Tibial artery (tissue), 4 donors: ENCODE results near the gene COL4A4.

Source experiments
- DNase-seq, 2 donors: peaks; one replicate each; pipeline ENCODE4 v3.0.0-alpha.2; 2019
- H3K27ac ChIP-seq, 2 donors: fragments of 200-600 bp; sonication (generic) in 1 of 2; 1 replicate in 1 of 2; 2 replicates in 1 of 2; pipeline ENCODE4 v1.5.1; 2018 to 2019; ENCODE audit warnings: mild to moderate bottlenecking in 1 of 2
- H3K27me3 ChIP-seq, 2 donors: fragments of 200-600 bp; sonication (generic) in 1 of 2; one replicate each; pipeline versions ENCODE4 v1.5.1 to v1.6.0; 2016 to 2019
- H3K36me3 ChIP-seq, 3 donors: fragments of 200-600 bp; sonication (generic) in 2 of 3; one replicate each; pipeline ENCODE4 v1.5.1; 2016 to 2019; ENCODE audit warnings: mild to moderate bottlenecking in 2 of 3
- H3K4me1 ChIP-seq, 4 donors: fragments of 200-600 bp; sonication (generic) in 2 of 4; 1 replicate in 3 of 4; 2 replicates in 1 of 4; pipeline ENCODE4 v1.5.1; 2016 to 2019
- H3K4me3 ChIP-seq, 2 donors: fragments of 200-600 bp; sonication (generic) in 1 of 2; 1 replicate in 1 of 2; 2 replicates in 1 of 2; pipeline ENCODE4 v1.5.1; 2018 to 2019; ENCODE audit warnings: mild to moderate bottlenecking in 2 of 2
- H3K9me3 ChIP-seq, 3 donors: fragments of 200-600 bp; sonication (generic) in 1 of 3; one replicate each; pipeline ENCODE4 v1.5.1; 2016 to 2019
- intact Hi-C: fragments of 100-400 bp; cut with DNase I; formaldehyde crosslinking; loops from one replicate; pipeline ENCODE4 v1.15.0; 2023; ENCODE audit warnings: low total_unique reads
- TF ChIP-seq, protein P1 (sequence below), 2 experiments: fragments of 200-600 bp in 1 of 2; fragments of 450-650 bp in 1 of 2; IDR thresholded peaks; one replicate each; pipeline ENCODE4 v1.5.1; 2017 to 2019; ENCODE audit warnings: antibody characterized with exemption in 2 of 2, mild to moderate bottlenecking in 1 of 2, moderate library complexity in 1 of 2

COL4A4 gene

DNA sequence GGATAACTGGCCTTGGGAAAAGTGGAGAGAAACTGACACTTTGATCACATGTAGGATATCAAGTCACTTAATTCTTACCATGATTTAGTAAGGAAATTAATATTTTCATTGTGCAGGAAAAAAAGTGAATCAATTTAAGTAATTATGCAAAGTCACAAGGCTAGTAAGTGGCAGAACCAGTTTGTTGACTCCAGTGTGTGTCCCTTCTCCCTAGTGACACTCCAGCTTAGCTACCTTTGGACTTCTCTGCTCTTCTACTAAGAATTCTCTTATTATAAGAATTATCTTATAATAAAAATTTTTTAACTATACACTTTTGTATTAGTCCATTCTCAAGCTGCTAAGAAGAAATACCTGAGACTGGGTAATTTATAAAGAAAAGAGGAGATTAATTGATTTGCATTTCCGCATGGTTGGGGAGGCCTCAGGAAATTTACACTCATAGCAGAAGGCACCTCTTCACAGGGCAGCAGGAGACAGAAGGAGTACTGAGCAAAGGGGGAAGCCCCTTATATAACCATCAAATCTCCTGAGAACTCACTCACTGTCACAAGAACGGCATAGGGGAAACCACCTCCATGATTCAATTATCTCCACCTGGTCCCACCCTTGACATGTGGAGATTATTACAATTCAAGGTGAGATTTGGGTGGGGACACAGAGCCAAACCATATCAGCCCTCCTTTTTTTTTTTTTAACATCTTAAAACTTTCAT lies 13.6 kb downstream of the COL4A4 start:
- Histone ChIP-seq H3K27me3 (no peaks in the 10 kb centered on the region), H3K36me3 (no peaks in the 10 kb centered on the region), H3K9me3 (no peaks in the 10 kb centered on the region), H3K4me1 (no peaks in the 10 kb centered on the region), H3K27ac (no peak overlapping the region), H3K4me3 (no peak overlapping the region)
- no peak for DNase-seq
- TF ChIP-seq, protein P1, sequence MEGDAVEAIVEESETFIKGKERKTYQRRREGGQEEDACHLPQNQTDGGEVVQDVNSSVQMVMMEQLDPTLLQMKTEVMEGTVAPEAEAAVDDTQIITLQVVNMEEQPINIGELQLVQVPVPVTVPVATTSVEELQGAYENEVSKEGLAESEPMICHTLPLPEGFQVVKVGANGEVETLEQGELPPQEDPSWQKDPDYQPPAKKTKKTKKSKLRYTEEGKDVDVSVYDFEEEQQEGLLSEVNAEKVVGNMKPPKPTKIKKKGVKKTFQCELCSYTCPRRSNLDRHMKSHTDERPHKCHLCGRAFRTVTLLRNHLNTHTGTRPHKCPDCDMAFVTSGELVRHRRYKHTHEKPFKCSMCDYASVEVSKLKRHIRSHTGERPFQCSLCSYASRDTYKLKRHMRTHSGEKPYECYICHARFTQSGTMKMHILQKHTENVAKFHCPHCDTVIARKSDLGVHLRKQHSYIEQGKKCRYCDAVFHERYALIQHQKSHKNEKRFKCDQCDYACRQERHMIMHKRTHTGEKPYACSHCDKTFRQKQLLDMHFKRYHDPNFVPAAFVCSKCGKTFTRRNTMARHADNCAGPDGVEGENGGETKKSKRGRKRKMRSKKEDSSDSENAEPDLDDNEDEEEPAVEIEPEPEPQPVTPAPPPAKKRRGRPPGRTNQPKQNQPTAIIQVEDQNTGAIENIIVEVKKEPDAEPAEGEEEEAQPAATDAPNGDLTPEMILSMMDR (IDR thresholded peaks at IDR 0.05) = no peak
- intact Hi-C loops = no loop called here

DNA sequence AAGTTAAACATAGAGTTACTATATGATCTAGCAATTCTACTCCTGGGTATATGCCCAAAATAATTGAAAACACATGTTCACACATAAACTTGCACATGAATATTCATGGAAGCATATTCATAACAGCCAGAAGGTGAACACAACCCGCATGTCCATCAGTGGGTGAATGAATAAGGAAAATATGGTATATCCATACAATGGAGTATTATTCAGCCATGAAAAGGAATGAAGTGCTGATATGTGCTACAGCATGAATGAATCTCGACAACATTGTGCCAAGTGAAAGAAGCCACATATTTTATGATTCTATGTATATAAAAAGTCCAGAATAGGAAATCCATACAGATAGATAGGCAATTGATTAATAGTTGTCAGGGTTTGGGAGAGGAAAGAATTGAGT lies 15.9 kb downstream of the COL4A4 start:
- no peak overlapping the region for H3K27ac ChIP-seq
- H3K27me3 ChIP-seq = no peaks in the 10 kb centered on the region
- TF ChIP-seq, protein P1 (IDR thresholded peaks at IDR 0.05) = no peak
- intact Hi-C loops = no loop called here
- no peaks in the 10 kb centered on the region for H3K9me3 ChIP-seq
- H3K4me3 ChIP-seq = no peak overlapping the region
- H3K36me3 ChIP-seq = no peaks in the 10 kb centered on the region
- DNase-seq = no peak
- no peaks in the 10 kb centered on the region for H3K4me1 ChIP-seq

DNA sequence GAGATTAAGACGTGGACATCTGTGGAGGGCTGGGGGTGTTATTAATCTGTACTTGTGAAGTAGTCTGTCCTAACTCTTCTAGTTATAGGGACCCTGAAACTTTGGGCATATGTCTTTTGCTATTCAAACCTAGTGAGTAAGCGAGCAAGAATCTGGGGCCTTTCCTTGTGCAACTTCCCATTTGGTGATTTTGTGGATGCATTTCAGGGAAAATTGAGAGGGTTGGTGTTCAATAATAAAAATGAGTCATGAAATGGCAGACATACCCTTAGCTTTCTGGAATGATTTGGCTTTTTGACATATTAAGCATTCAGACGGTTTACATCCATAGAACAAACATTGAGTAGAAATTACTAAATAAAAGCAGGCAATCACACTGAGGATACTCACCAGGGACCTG lies 17.0 kb downstream of the COL4A4 start:
- no peak for DNase-seq
- Histone ChIP-seq H3K27ac (no peak overlapping the region), H3K4me1 (no peaks in the 10 kb centered on the region), H3K9me3 (no peaks in the 10 kb centered on the region), H3K27me3 (no peaks in the 10 kb centered on the region), H3K36me3 (no peaks in the 10 kb centered on the region), H3K4me3 (no peak overlapping the region)
- TF ChIP-seq, protein P1 (IDR thresholded peaks at IDR 0.05) = no peak
- intact Hi-C loops = no loop called here

DNA sequence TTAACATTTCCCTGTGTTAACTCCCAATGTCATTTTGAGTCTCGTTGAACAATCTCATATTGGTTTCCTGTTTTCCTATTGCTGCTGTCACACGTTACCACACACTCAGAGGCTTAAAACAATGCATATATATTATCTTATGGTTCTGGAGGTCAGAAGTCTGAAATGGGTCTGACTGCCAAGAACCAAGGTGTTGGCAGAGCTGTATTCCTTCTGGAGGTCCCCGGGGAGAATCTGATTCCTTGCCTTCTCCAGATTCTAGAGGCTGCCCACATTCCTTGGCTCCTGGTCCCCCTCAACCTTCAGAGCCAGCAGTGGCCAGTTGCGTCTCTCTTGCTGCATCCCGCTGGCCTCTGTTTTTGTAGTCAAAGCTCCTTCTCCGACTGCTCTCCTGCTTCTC lies 17.5 kb downstream of the COL4A4 start:
- no peaks in the 10 kb centered on the region for H3K27me3 ChIP-seq
- no peak for DNase-seq

DNA sequence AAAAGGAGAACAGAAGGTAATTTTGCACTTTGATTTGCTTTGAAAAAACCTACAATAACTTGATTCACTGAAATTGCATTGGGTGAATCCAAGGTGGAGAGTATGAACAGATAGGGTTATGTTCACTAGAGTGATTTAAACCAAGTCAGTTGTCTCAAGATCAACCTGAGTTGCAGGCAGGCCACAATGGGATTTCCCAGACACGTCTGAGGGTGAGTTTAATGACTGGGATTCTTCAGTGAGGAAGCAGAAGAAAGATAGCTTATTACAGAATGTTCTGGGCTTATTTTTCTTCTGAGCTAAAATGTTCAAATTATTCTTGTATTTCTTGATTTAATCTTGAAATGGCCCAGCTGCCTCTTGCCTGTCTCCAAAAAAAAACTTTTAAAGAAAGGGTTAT lies 20.1 kb downstream of the COL4A4 start:
- H3K9me3 ChIP-seq = no peaks in the 10 kb centered on the region
- no peaks in the 10 kb centered on the region for H3K4me1 ChIP-seq
- H3K36me3 ChIP-seq = no peaks in the 10 kb centered on the region
- H3K4me3 ChIP-seq = no peak overlapping the region
- no peak overlapping the region for H3K27ac ChIP-seq
- no peak for DNase-seq
- no peaks in the 10 kb centered on the region for H3K27me3 ChIP-seq
- intact Hi-C loops = no loop called here
- TF ChIP-seq, protein P1 (IDR thresholded peaks at IDR 0.05) = no peak

More for the DNA sequence above, 17.5 kb downstream of the COL4A4 start:
- no peaks in the 10 kb centered on the region for H3K36me3 ChIP-seq
- H3K27ac ChIP-seq = no peak overlapping the region
- intact Hi-C loops = no loop called here
- TF ChIP-seq, protein P1 (IDR thresholded peaks at IDR 0.05) = no peak
- no peaks in the 10 kb centered on the region for H3K4me1 ChIP-seq
- H3K9me3 ChIP-seq = no peaks in the 10 kb centered on the region
- no peak overlapping the region for H3K4me3 ChIP-seq

DNA sequence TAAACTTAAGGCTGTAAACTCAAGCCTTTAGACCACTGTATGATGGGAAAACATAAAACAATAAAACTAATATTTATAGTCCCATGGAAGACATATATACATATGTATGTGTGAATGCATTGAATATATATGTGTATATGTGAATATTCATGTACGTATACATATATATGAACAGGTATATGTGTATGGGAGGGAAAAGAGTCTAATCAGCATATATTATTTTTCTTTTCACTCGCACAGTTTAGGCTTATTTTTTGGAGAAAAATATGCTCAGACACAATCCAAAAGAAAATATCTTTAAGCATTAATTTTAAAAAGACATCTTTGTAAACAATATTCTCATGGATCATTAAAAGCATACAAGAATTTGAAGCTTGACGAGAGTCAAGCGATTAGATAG lies 22.7 kb downstream of the COL4A4 start:
- DNase-seq = no peak
- intact Hi-C loops = no loop called here
- Histone ChIP-seq H3K4me1 (no peaks in the 10 kb centered on the region), H3K36me3 (no peaks in the 10 kb centered on the region), H3K27me3 (no peaks in the 10 kb centered on the region), H3K9me3 (no peaks in the 10 kb centered on the region), H3K27ac (no peak overlapping the region), H3K4me3 (no peak overlapping the region)
- TF ChIP-seq, protein P1 (IDR thresholded peaks at IDR 0.05) = no peak
